CD4-positive, alpha-beta memory T cell (primary cell): ENCODE measurements around the gene ZNF569. TPM values are rescaled to one million over a fixed set of nuclear protein-coding genes. Genes with fewer than 3 reads are reported as not detected.
A peak's percentile ranks its signal among the peaks of the same experiment; 100 is the strongest.
"Not testable (repeated sequence)": the region's sequence is repeated elsewhere in the genome, so short reads cannot be mapped to it uniquely, and the experiment has no call there.

Source experiments
- CTCF ChIA-PET: fragments of 350-600 bp; sonication (Branson Sonifier 250); formaldehyde crosslinking; loops from one replicate; lab custom pipeline; 2021; ENCODE audit warnings: inconsistent platforms; ENCODE audit not compliant: partially characterized antibody; lab: Charles Lee
- POLR2A ChIA-PET: fragments of 350-600 bp; sonication (Branson Sonifier 250); formaldehyde crosslinking; loops from one replicate; lab custom pipeline; 2021; ENCODE audit not compliant: partially characterized antibody; lab: Charles Lee
- DNase-seq, 5 donors: peaks; one replicate each; pipeline versions ENCODE4 v3.0.0 to v3.0.0-alpha.2; 2020 to 2022; ENCODE audit warnings: mixed read lengths in 1 of 5
- H3K27ac ChIP-seq: one replicate; pipeline ENCODE4 v1.7.0; 2013; ENCODE audit warnings: low read depth, low read length
- H3K27me3 ChIP-seq: 2 replicates; pipeline ENCODE4 v1.7.0; 2013; ENCODE audit warnings: mild to moderate bottlenecking, low read length, moderate library complexity; ENCODE audit not compliant: insufficient read depth
- H3K36me3 ChIP-seq: 2 replicates; pipeline ENCODE4 v1.7.0; 2013; ENCODE audit warnings: mild to moderate bottlenecking, low read length, moderate library complexity; ENCODE audit not compliant: insufficient read depth
- H3K4me1 ChIP-seq: 2 replicates; pipeline ENCODE4 v1.7.0; 2013; ENCODE audit warnings: mild to moderate bottlenecking, low read length, moderate library complexity; ENCODE audit not compliant: insufficient read depth
- H3K4me3 ChIP-seq, 2 donors: one replicate each; pipeline ENCODE4 v1.7.0; 2013; ENCODE audit warnings: low read length in 2 of 2, mild to moderate bottlenecking in 1 of 2
- H3K9me3 ChIP-seq, 2 donors: one replicate each; pipeline ENCODE4 v1.7.0; 2013; ENCODE audit warnings: low read length in 2 of 2, control low read depth in 1 of 2; ENCODE audit not compliant: control insufficient read depth in 1 of 2
- H3K27ac Mint-ChIP-seq, 7 donors: one replicate each; pipeline ENCODE4 v1.8.0; 2020 to 2021; ENCODE audit warnings: mixed read lengths in 7 of 7, mild to moderate bottlenecking in 6 of 7, inconsistent platforms in 3 of 7, moderate library complexity in 3 of 7
- H3K27me3 Mint-ChIP-seq, 2 donors: one replicate each; pipeline ENCODE4 v1.8.0; 2020 to 2021; ENCODE audit warnings: mixed read lengths in 2 of 2
- H3K36me3 Mint-ChIP-seq, 2 donors: one replicate each; pipeline ENCODE4 v1.8.0; 2020 to 2021; ENCODE audit warnings: mixed read lengths in 2 of 2, inconsistent platforms in 1 of 2, mild to moderate bottlenecking in 1 of 2
- H3K4me1 Mint-ChIP-seq, 4 donors: one replicate each; pipeline ENCODE4 v1.8.0; 2020 to 2021; ENCODE audit warnings: mixed read lengths in 4 of 4, mild to moderate bottlenecking in 1 of 4
- H3K4me3 Mint-ChIP-seq, 8 donors: one replicate each; pipeline ENCODE4 v1.8.0; 2020 to 2021; ENCODE audit warnings: mixed read lengths in 8 of 8, mild to moderate bottlenecking in 7 of 8, moderate library complexity in 6 of 8, inconsistent platforms in 3 of 8
- H3K9me3 Mint-ChIP-seq, 8 donors: one replicate each; pipeline ENCODE4 v1.8.0; 2020 to 2021; ENCODE audit warnings: mixed read lengths in 8 of 8, mild to moderate bottlenecking in 5 of 8, inconsistent platforms in 3 of 8, moderate library complexity in 1 of 8
- intact Hi-C: fragments of 100-400 bp; cut with micrococcal nuclease; formaldehyde crosslinking; loops from one replicate; pipeline ENCODE4 v1.15.1; 2023
- polyA plus RNA-seq, 2 donors: library from polyadenylated mRNA; unstranded; fragments of 300-500 nt; fragmentation: Illumina TruSeq; gene quantifications; one replicate each; pipeline ENCODE4 v1.2.3, GENCODE V29; 2021
- total RNA-seq, 2 experiments: library from RNA; stranded (reverse); gene quantifications; one replicate each; pipeline ENCODE4 v1.2.3, GENCODE V29; 2021

Gene ZNF569
- total and polyA plus RNA-seq, 4 experiments from 2014 or later: 2.3 to 14.9 (median 9.3) TPM

DNA sequence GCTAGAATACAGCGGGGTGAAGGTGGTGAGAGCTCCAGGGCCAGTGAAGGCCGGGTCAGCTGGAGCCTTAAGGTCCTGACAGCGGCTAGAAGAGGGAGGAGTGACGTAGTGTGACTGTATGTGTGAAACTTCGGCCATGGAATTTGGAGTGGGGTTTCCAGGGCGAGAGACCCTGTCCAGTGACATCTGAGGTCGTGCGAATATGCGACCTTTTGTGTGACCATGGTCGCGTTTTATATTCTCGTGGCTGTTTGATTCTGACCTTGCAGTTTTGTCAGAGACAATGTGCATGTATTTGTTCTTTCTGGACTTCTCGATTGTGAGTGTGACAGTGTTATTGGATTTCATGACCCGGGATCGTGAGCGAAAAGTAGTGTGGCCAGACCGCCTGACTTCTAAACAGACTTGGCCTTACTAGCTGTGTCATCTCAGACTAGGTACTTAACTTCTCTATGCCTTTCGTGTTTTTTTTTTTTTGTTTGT is 405 bp upstream of the ZNF569 start:
- H3K4me3 ChIP-seq: peak overlapping the region; percentile 63 to 83
- peaks cover 31 to 43% of the 10 kb centered on the region in 2 donors for H3K36me3 Mint-ChIP-seq
- peaks cover 14% of the 10 kb centered on the region for H3K36me3 ChIP-seq
- no peaks in the 10 kb centered on the region for H3K9me3 ChIP-seq
- H3K27ac ChIP-seq: peak overlapping the region; percentile 74
- ChIA-PET POLR2A (interaction anchor here (0.6 to 4.5 kb wide), 18 partner anchors 13 to 1253 kb away, joined by 3 to 94 read pairs (median 4); partner anchors contain the start of genes ZFP14, ZNF146, ZNF383 and ZNF461), CTCF (interaction anchor here (0.7 to 2.1 kb wide), 3 partner anchors 38 to 127 kb away, joined by 3 to 7 read pairs (median 7); partner anchors contain the start of genes ZNF527, ZNF540 and ZNF571)
- intact Hi-C loops: loop anchor here (1.0 to 5.0 kb wide), 12 partner anchors 96 to 1253 kb away; partner anchors contain the start of genes ZFP14, ZFP30, ZNF146 and ZNF345
- no peaks in the 10 kb centered on the region for H3K27me3 Mint-ChIP-seq
- H3K4me1 Mint-ChIP-seq: peaks cover 28 to 45% (median 35%) of the 10 kb centered on the region in 4 donors
- peaks cover 4 to 24% (median 18%) of the 10 kb centered on the region in 8 donors for H3K9me3 Mint-ChIP-seq
- peak overlapping the region; percentile 95 to 99 (median 97) for H3K4me3 Mint-ChIP-seq
- peaks cover 31% of the 10 kb centered on the region for H3K4me1 ChIP-seq
- H3K27ac Mint-ChIP-seq: peak overlapping the region; percentile 95 to 99 (median 98)
- DNase-seq: no peak
- H3K27me3 ChIP-seq: no peaks in the 10 kb centered on the region

DNA sequence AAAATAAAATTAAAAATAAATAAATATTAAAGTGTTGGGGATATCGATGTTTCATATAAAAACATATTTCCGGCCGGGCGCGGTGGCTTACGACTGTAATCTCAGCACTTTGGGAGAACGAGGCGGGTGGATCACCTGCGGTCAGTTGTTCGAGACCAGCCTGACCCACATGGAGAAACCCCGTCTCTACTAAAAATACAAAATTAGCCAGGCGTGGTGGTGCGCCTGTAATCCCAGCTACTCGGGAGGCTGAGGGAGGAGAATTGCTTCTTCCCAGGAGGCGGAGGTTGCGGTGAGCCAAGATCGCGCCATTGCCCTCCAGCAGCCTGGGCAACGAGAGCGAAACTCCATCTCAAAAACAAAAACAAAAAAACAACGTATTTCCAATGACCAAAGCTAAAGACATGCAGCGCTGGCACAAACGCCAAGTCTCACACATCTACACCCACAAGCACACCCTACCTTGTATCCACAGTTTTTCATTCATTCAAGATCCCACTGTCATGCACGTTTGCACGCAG is 907 bp downstream of the ZNF569 start:
- Mint-ChIP-seq H3K9me3 (peaks cover 4 to 24% (median 18%) of the 10 kb centered on the region in 8 donors), H3K4me3 (peak overlapping the region; percentile 95 to 99 (median 97)), H3K4me1 (peaks cover 28 to 45% (median 35%) of the 10 kb centered on the region in 4 donors), H3K27me3 (no peaks in the 10 kb centered on the region), H3K27ac (peak overlapping the region; percentile 95 to 99 (median 98)), H3K36me3 (peaks cover 31 to 43% of the 10 kb centered on the region in 2 donors)
- H3K36me3 ChIP-seq: peaks cover 12% of the 10 kb centered on the region
- H3K9me3 ChIP-seq: no peaks in the 10 kb centered on the region
- peak overlapping the region; percentile 74 for H3K27ac ChIP-seq
- no peak for DNase-seq
- ChIA-PET POLR2A (interaction anchor here (1.3 to 4.5 kb wide), 7 partner anchors 40 to 800 kb away, joined by 4 to 94 read pairs (median 33); partner anchors contain the start of genes ZNF461, ZNF527, ZNF540 and ZNF571), CTCF (interaction anchor here (2.0 to 2.1 kb wide), 2 partner anchors 95 to 128 kb away, joined by 7 read pairs; partner anchors contain the start of genes ZNF527, ZNF540 and ZNF571)
- peak overlapping the region; percentile 63 to 83 for H3K4me3 ChIP-seq
- H3K27me3 ChIP-seq: no peaks in the 10 kb centered on the region
- intact Hi-C loops: loop anchor here (2.0 to 5.0 kb wide), 5 partner anchors 436 to 1252 kb away; partner anchors contain the start of genes ZFP14, ZNF146, ZNF345 and ZNF565
- H3K4me1 ChIP-seq: peaks cover 31% of the 10 kb centered on the region

DNA sequence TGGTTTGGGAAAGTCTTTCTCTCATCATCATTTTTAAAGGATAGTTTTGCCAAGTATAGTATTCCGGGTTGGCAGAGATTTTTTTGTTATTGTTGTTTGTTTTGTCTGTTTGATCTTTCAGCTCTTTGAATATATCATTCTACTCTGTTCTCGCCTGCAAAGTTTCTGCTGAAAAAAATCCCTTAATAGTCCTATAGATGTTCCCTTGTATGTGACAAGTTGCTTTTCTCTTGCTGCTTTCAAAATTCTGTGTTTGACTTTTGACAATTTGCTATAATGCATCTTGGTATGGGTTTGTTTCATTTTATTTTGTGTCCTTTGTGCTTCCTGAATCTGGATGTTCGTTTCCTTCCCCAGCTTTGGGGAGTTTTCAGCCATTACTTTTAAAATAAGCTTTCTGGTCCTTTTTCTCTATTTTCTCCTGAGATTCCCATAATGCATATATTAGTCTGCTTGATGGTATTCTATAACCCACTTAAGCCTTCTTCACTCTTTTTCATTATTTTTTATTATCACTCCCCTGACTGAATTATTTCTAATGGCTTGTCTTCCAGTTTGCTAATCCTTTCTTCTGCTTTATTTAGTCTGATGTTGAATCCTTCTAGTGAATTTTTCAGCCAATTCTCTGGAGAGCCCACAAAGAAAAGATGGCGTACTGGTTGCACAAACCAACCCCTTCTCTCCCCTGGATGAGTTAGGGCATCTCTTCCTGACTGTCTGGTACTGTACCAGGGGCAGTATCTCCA is 14.6 kb downstream of the ZNF569 start:
- Histone ChIP-seq H3K27ac (no peak overlapping the region), H3K4me1 (no peaks in the 10 kb centered on the region), H3K27me3 (no peaks in the 10 kb centered on the region), H3K9me3 (peaks cover 19 to 60% of the 10 kb centered on the region in 2 donors), H3K36me3 (no peaks in the 10 kb centered on the region), H3K4me3 (peak overlapping the region; percentile 2 to 31)
- Mint-ChIP-seq H3K9me3 (peaks cover 2 to 98% (median 88%) of the 10 kb centered on the region in 8 donors), H3K27ac (peak overlapping the region in 1 of 7 donors; percentile 35), H3K36me3 (peaks cover 62 to 71% of the 10 kb centered on the region in 2 donors), H3K27me3 (no peaks in the 10 kb centered on the region), H3K4me3 (no peak overlapping the region), H3K4me1 (peaks cover 0 to 3% (median 0%) of the 10 kb centered on the region in 4 donors)
- ChIA-PET POLR2A (no interaction called here), CTCF (no interaction called here)
- no peak for DNase-seq
- intact Hi-C loops: no loop called here

DNA sequence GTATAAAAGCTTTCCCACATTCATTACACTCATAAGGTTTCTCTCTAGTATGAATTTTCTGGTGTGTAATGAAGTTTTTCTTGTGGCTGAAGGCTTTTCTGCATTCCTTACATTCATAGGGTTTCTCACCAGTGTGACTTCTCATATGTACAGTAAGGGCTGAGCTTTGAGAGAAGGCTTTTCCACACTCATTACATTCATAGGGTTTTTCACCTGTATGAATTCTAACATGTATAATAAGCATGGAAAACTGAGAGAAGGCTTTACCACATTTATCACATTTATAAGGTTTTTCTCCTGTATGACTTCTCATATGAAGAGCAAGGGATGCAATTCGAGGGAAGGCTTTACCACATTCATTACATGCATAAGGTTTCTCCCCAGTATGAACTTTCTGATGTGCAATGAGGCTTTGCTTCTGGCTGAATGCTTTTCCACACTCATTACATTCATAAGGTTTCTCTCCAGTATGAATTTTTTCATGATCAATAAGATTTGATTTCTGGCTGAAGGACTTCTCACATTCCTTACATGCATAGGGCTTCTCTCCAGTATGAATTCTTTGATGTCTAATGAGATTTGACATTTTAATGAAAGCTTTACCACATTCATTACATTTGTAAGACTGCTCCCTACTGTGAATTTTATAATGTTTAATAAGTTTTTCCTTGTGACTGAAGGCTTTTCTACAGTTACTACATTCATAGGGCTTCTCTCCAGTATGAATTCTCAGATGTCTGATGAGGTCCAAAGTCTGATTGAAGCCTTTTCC is 53.7 kb downstream of the ZNF569 start:
- Histone ChIP-seq H3K9me3 (peaks cover 21 to 62% of the 10 kb centered on the region in 2 donors), H3K4me1 (no peaks in the 10 kb centered on the region), H3K27me3 (no peaks in the 10 kb centered on the region), H3K36me3 (peaks cover 10% of the 10 kb centered on the region), H3K4me3 (peak overlapping the region in 1 of 2 donors; percentile 31), H3K27ac (no peak overlapping the region)
- DNase-seq: no peak
- intact Hi-C loops: no loop called here
- Mint-ChIP-seq H3K36me3 (peaks cover 60 to 61% of the 10 kb centered on the region in 2 donors), H3K4me3 (no peak overlapping the region), H3K9me3 (peaks cover 5 to 99% (median 88%) of the 10 kb centered on the region in 8 donors), H3K27ac (no peak overlapping the region), H3K27me3 (no peaks in the 10 kb centered on the region), H3K4me1 (peaks cover 0 to 2% (median 0%) of the 10 kb centered on the region in 4 donors)
- ChIA-PET CTCF (no interaction called here), POLR2A (no interaction called here)

DNA sequence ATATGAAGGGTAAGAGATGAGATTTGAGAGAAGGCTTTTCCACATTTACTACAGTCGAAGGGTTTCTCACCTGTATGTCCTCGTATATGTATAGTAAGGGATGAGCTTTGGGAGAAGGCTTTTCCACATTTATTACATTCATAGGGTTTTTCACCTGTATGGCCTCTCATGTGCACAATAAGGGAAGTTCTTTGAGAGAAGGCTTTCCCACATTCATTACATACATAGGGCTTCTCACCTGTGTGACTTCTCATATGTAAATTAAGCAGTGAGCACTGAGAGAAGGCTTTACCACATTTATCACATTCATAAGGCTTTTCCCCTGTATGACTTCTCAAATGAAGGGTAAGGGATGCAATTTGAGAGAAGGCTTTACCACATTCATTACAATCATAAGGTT is 54.5 kb downstream of the ZNF569 start:
- H3K4me1 Mint-ChIP-seq: peaks cover 0 to 2% (median 0%) of the 10 kb centered on the region in 4 donors
- no peaks in the 10 kb centered on the region for H3K4me1 ChIP-seq
- H3K27me3 ChIP-seq: no peaks in the 10 kb centered on the region
- no peaks in the 10 kb centered on the region for H3K27me3 Mint-ChIP-seq
- peaks cover 4 to 99% (median 89%) of the 10 kb centered on the region in 8 donors for H3K9me3 Mint-ChIP-seq
- no peak for DNase-seq
- H3K27ac Mint-ChIP-seq: no peak overlapping the region
- H3K36me3 Mint-ChIP-seq: peaks cover 57% of the 10 kb centered on the region in 2 donors
- H3K4me3 ChIP-seq: peak overlapping the region; percentile 30 to 31
- intact Hi-C loops: no loop called here
- ChIA-PET POLR2A (no interaction called here), CTCF (no interaction called here)
- H3K27ac ChIP-seq: no peak overlapping the region
- H3K4me3 Mint-ChIP-seq: no peak overlapping the region
- peaks cover 23 to 58% of the 10 kb centered on the region in 2 donors for H3K9me3 ChIP-seq
- peaks cover 10% of the 10 kb centered on the region for H3K36me3 ChIP-seq

DNA sequence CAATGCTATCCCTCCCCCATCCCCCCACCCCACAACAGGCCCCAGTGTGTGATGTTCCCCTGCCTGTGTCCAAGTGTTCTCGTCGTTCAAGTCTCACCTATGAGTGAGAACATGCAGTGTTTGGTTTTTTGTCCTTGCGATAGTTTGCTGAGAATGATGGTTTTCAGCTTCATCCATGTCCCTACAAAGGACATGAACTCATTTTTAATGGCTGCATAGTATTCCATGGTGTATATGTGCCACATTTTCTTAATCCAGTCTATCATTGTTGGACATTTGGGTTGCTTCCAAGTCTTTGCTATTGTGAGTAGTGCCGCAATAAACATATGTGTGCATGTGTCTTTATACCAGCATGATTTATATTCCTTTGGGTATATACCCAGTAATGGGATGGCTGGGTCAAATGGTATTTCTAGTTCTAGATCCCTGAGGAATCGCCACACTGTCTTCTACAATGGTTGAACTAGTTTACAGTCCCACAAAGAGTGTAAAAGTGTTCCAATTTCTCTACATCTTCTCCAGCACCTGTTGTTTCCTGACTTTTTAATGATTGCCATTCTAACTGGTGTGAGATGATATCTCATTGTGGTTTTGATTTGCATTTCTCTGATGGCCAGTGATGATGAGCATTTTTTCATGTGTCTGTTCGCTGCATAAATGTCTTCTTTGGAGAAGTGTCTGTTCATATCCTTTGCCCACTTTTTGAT is 61.0 kb downstream of the ZNF569 start:
- H3K36me3 ChIP-seq, H3K4me3 ChIP-seq, intact Hi-C loops, DNase-seq, H3K27ac Mint-ChIP-seq, H3K4me1 Mint-ChIP-seq, POLR2A ChIA-PET, H3K4me1 ChIP-seq, CTCF ChIA-PET, H3K27me3 Mint-ChIP-seq, H3K27ac ChIP-seq, H3K4me3 Mint-ChIP-seq, H3K27me3 ChIP-seq: not testable (repeated sequence)
- Mint-ChIP-seq H3K36me3 (peaks cover 16 to 29% of the 10 kb centered on the region in 2 donors), H3K9me3 (peaks cover 4 to 98% (median 92%) of the 10 kb centered on the region in 8 donors)
- H3K9me3 ChIP-seq: peaks cover 4 to 26% of the 10 kb centered on the region in 2 donors
